Measurements from ENCODE around the gene CENPP. TPM values are rescaled to one million over a fixed set of nuclear protein-coding genes. Genes with fewer than 3 reads are reported as not detected.

CENPP gene
- polyA plus RNA-seq, 2 of the 4 experiments (the other 2 are of a cell fraction): 7.2 to 13.4 TPM

- WGBS (ENCODE audit: missing lambda C conversion rate): 80% methylated on average over 5 of the region's 5 CpGs
- Histone ChIP-seq H3K4me3 (no peak overlapping the region), H3K27ac (no peak overlapping the region), H3K4me2 (no peak overlapping the region), H3K9me3 (no peaks in the 10 kb centered on the region), H3K4me1 (no peaks in the 10 kb centered on the region)
- CTCF ChIA-PET: interaction anchor here (1.0 kb wide), 1 partner anchor 294 kb away, joined by 4 read pairs; no protein-coding TSS in a partner anchor
- POLR2A ChIA-PET: no interaction called here
- ATAC-seq (no peak), FAIRE-seq (peak; percentile 13), DNase-seq (ENCODE audit: low read depth in 1 of 2, low spot score in 1 of 2) (no peak)
- TF ChIP-seq, protein P1, sequence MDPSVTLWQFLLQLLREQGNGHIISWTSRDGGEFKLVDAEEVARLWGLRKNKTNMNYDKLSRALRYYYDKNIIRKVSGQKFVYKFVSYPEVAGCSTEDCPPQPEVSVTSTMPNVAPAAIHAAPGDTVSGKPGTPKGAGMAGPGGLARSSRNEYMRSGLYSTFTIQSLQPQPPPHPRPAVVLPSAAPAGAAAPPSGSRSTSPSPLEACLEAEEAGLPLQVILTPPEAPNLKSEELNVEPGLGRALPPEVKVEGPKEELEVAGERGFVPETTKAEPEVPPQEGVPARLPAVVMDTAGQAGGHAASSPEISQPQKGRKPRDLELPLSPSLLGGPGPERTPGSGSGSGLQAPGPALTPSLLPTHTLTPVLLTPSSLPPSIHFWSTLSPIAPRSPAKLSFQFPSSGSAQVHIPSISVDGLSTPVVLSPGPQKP (IDR thresholded peaks at IDR 0.05; ENCODE audit: low read depth, low read length): no peak
- TF ChIP-seq EP300 (IDR thresholded peaks at IDR 0.05) (no peak), CHD4 (IDR thresholded peaks at IDR 0.05; ENCODE audit: borderline replicate concordance) (no peak), ZFP36 (IDR thresholded peaks at IDR 0.05; ENCODE audit: borderline replicate concordance, partially characterized antibody) (no peak), RCOR1 (IDR thresholded peaks at IDR 0.05; ENCODE audit: low read depth, low read length) (no peak), ZNF302 (CRISPR knock-in tag; IDR thresholded peaks at IDR 0.05) (no peak)
- TF ChIP-seq, protein P2, sequence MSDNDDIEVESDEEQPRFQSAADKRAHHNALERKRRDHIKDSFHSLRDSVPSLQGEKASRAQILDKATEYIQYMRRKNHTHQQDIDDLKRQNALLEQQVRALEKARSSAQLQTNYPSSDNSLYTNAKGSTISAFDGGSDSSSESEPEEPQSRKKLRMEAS (IDR thresholded peaks at IDR 0.05): no peak
Observed at GRCh38 chr9:92432350-92432749, 106.6 kb downstream of the CENPP start.

GRCh38 chr9:92432972-92433548 is 107.3 kb downstream of the CENPP start:
- no peak overlapping the region for H3K4me2 ChIP-seq
- no peak for FAIRE-seq
- POLR2A ChIA-PET: no interaction called here
- ATAC-seq: no peak
- TF ChIP-seq RAD21 (conservative IDR thresholded peaks at IDR 0.05 in 1 of 2, IDR thresholded peaks at IDR 0.05 in 1 of 2) (no peak), CBX8 (IDR thresholded peaks at IDR 0.05) (no peak)
- no peaks in the 10 kb centered on the region for H3K4me1 ChIP-seq
- DNase-seq (ENCODE audit: low read depth in 1 of 2, low spot score in 1 of 2): no peak
- CTCF ChIA-PET: interaction anchor here (1.3 to 1.6 kb wide), 2 partner anchors 29 to 202 kb away, joined by 3 to 4 read pairs; no protein-coding TSS in a partner anchor
- no peak overlapping the region for H3K4me3 ChIP-seq
- no peak overlapping the region for H3K27ac ChIP-seq
- no peaks in the 10 kb centered on the region for H3K9me3 ChIP-seq
- 93% methylated on average over 5 of the region's 5 CpGs for WGBS (ENCODE audit: missing lambda C conversion rate)

DNA sequence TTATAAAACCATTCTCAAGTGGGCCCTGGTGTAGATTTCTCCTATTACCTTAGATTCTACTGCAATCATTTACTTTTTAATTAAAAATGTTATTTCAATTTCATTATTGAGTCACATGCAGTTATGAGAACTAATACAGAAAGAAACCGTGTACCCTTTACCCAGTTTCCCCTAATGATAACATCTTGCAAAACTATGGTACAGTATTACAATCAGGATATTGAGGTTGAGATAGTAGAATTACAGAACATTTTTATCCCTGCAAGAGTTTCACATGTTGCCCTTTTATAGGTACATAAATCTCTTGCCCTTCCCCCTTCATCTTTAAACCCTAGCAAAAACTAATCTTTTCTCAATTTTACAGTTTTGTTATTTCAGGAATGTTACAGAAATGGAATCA is 109.5 kb downstream of the CENPP start:
- ChIA-PET CTCF (no interaction called here), POLR2A (no interaction called here)
- no peak for DNase-seq (ENCODE audit: low read depth in 1 of 2, low spot score in 1 of 2)
- no peak for FAIRE-seq
- TF ChIP-seq ZFP36 (IDR thresholded peaks at IDR 0.05; ENCODE audit: borderline replicate concordance, partially characterized antibody) (no peak), GATA3 (IDR thresholded peaks at IDR 0.05; ENCODE audit: borderline replicate concordance) (no peak), ATOH8 (CRISPR knock-in tag; IDR thresholded peaks at IDR 0.05; ENCODE audit: low read depth) (no peak), SREBF2 (IDR thresholded peaks at IDR 0.05) (no peak), CBX2 (IDR thresholded peaks at IDR 0.05; ENCODE audit: borderline replicate concordance, low read depth) (no peak), RARB (CRISPR knock-in tag; IDR thresholded peaks at IDR 0.05) (no peak), EP300 (IDR thresholded peaks at IDR 0.05) (no peak)
- TF ChIP-seq, protein P3, sequence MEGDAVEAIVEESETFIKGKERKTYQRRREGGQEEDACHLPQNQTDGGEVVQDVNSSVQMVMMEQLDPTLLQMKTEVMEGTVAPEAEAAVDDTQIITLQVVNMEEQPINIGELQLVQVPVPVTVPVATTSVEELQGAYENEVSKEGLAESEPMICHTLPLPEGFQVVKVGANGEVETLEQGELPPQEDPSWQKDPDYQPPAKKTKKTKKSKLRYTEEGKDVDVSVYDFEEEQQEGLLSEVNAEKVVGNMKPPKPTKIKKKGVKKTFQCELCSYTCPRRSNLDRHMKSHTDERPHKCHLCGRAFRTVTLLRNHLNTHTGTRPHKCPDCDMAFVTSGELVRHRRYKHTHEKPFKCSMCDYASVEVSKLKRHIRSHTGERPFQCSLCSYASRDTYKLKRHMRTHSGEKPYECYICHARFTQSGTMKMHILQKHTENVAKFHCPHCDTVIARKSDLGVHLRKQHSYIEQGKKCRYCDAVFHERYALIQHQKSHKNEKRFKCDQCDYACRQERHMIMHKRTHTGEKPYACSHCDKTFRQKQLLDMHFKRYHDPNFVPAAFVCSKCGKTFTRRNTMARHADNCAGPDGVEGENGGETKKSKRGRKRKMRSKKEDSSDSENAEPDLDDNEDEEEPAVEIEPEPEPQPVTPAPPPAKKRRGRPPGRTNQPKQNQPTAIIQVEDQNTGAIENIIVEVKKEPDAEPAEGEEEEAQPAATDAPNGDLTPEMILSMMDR (IDR thresholded peaks at IDR 0.05): no peak
- 86% methylated on average over 1 of the region's 1 CpG for WGBS (ENCODE audit: missing lambda C conversion rate)
- H3K27ac ChIP-seq: no peak overlapping the region
- no peak for ATAC-seq
- no peak overlapping the region for H3K4me3 ChIP-seq
- no peaks in the 10 kb centered on the region for H3K4me1 ChIP-seq
- no peaks in the 10 kb centered on the region for H3K9me3 ChIP-seq
- no peak overlapping the region for H3K4me2 ChIP-seq

All from A549 (cell line).